Epidermal melanocyte (primary cell): ENCODE data around the gene SERINC1.

Source experiments
- DNase-seq: peaks from one replicate; pipeline ENCODE4 v3.0.0; 2011; ENCODE audit warnings: low spot score; ENCODE audit not compliant: insufficient read length

SERINC1 gene

DNA sequence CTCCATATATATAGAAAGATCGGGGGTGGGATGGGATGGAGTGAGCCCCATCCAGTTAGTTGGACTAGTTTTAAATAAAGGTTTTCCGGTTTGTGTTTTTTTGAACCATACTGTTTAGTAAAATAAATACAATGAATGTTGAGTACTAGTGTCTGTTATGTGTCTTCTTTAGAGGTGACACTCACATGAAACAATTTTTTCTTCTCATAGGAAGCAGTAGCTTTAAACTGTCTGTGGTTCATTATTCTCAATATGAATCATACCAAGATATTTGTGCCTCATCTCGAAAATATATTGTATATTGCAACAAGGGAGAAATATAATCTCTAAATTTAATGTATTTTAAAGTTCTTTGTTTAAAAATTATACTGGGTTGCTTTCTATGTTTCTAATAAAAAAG lies 38.8 kb downstream of the SERINC1 start:
- no peak for DNase-seq

DNA sequence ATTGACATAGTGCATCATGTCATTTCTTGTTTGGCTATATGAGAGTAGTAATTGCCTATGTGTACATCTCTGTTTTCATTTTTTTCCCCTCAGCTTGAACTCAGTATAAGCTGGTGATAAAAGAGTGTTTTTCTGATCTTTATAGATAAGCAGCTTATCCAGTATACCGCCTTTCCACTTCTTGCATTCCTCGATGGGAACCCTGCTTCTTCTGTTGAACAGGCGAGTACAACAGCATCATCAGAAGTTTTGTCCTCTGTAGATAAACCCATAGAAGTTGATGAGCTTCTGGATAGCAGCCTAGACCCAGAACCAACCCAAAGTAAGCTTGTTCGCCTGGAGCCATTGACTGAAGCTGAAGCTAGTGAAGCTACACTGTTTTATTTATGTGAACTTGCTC lies 39.8 kb downstream of the SERINC1 start:
- DNase-seq: no peak

DNA sequence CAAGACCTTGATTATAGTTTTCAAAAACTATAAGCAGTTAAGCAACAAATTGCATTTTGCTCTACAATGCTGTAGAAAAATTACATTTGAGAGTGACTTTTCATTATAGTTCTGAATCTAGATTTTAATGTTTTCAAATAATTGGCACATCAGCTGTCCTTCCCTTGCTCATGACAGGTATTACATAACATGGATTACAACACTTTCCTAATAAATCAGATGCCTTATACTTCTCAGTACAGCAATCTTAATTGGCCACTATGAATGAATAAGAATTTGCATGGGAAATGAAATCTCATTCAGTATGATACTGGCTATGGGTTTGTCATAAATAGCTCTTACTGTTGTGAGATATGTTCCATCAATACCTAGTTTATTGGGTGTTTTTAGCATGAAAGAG lies 42.3 kb downstream of the SERINC1 start:
- DNase-seq: no peak

DNA sequence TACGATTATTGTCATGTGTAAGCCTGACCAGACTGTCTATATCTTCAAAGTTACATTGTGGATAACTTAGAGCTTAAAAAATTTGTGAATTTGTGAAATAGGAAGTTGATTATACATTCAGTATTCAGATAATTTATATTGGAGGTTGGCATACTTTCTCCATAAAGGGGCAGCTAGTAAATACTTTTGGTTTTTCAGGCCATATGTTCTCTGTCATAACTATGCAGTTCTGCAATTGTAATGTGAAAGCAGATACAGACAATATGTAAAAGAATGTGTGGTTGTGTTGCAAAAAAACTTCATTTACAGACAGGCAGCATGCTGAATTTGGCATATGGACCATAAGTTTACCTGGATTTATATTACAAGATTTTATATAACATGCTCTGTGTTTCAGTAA lies 42.8 kb downstream of the SERINC1 start:
- no peak for DNase-seq

DNA sequence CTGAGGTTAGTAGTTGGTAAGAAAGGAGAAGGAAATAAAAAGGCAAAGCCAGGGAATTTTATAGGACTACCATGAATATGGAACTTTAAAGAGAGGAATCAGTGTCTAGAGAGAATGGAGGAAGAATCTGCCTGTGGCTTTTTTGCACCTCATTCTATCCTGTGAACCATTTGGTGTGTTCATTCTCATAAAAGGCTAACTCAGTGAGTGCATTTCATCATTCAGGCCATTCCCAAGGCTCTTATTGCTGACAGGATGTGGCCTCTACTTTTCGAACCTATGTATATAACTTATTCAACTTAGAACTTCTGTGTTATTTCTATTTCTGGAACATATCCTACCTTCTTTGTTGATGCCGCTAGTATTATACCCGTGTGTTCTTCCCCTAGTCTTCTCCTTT lies 45.0 kb downstream of the SERINC1 start:
- DNase-seq: no peak

DNA sequence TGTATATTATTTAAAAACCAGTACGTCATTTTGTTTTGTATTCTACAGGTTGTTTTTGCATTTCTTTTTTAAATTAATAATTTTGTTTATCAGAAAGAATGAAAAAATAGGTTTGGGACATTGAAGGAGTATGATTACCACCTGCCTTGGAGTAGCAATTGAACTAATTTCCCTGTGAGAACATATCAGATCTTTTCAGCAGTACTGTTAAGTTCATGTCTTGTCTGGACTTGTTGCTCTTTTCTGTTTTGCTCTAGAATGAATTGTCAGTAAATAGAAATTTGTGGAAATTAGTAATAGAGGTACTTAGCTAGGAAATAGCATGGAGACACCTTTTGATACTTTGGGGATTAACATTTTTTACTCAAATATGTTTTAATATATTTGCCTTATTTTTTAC lies 47.9 kb downstream of the SERINC1 start:
- DNase-seq: no peak

DNA sequence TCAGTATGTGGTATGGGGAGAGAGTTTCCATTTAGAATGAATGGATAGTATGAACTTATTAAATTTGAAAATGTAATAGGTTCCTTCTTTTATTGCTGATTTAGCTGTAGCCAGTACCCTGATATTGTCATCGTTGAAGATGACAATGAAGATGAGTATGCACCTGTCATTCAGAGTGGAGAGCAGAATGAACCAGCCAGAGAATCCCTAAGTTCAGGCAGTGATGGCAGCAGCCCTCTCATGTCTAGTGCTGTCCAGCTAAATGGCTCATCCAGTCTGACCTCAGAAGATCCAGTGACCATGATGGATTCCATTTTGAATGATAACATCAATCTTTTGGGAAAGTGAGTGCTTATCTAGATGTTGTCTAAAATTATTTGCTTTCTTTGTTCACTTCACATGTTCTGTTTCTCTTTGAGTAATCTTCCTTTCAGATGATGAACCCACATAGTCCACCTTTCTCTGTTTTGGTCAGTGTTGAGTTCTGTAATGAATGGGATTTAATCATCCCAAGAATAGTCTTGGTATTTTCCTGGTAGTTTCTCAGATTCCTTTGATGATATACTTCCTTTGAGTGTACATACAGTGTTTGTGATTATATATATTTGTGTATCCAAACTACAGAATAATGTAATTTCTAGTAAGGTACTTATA lies 48.9 kb downstream of the SERINC1 start:
- no peak for DNase-seq

DNA sequence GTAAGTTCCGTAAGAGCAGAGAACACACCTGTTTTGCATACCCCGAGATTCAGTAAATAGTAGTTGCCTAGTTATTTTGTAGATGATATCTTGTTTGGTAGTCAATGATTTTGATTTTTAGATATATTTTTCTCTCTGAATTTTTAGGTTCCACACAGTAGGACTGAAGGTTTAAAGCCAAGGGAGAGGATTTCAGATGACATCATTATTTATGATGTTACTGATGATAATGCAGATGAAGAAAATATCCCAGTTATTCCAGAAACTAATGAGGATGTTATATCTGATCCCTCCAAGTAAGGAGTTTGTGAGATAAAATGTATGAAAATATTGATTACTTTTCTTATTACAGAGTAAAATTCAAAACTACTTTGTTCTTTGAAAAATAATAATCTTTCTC lies 49.6 kb downstream of the SERINC1 start:
- no peak for DNase-seq

DNA sequence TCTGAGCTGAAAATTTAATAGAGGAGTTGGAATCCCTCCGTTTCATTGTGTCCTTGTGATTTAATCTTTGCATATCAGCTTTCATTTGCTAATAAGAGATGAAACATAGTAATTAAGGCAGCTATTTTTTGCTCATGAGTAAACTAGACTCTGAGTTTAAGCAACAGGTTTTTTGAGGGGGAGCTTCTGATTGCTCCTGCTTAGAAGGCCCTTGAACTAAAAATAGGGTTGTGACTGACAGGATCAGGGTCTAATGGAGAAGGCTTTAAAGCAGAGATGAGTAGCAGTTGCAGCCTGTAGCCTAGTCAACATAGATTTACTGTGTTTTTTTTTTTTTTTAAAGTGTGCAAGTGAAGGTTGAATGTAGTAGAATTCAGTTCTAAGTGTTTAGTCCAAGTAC lies 54.8 kb downstream of the SERINC1 start:
- no peak for DNase-seq

DNA sequence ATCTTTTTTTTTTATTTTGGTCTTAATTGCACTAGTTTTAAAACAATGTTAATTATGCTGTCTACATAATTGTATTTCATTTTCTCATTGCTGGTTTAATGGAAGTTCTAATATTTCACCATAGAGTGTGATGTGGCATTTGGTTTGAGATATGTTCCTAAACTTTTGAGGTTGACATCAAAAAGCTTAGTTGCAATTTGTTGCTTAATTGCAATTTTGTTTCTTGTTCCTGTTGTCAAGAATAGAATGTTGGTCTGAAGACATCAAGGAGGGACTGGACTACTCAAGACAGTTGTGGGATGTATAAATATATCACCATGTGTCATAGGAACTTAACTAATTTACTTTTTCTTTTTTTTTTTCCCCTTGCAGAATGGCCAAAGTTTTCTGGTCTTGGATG lies 59.6 kb downstream of the SERINC1 start:
- no peak for DNase-seq

DNA sequence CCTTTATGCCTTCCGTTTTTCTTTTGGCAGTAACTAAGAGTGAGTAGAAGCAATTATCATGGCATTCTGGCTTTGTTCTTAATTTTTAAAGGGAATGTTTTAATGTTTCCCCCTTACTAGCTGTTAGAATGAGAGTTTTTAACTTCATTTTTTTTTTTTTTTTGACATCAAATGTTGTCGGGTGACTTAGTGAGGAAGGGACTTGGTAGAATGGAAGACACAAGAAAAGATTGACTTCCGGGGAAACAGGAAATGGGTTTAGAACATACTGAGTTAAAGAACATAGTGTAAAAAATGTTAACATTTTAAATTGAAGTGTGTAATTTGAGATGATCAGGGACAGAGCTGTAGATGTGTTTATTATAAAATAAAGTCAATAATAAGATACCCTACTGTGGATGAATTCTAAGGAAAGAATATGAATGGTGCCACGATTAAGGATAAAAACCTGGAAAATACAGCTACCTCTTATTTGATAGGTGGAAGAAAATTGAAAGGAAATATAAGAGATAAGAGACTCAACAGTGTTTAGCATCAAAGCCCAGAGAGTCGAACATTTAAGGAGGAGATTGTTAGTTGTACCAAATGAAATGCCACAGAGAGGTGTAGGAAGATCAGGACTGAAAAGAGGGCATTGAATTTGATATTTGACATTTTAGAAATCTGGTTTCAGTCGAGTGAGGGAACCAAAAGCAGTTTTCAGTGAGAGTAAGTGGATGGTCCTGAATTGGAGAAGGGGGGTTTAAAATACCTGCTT lies 62.7 kb downstream of the SERINC1 start:
- DNase-seq: no peak

DNA sequence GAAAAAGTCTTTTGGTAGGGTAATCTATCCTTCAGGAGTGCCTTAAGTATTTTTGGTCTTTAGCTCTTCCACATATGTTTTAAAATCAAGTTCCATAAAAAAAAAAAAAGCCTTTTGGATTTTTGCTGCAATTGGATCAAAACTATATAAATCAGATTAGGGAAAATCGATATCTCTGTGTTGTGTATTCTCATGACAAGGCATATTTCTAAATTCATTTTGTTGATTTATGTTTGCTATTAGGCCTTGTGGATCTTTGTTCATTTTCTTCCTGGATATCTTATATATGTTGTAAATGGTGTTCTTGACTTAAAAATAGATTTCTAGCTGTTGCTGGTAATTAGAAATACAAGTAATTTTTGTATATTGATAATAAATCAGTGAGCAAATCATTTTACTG lies 63.4 kb downstream of the SERINC1 start:
- no peak for DNase-seq

DNA sequence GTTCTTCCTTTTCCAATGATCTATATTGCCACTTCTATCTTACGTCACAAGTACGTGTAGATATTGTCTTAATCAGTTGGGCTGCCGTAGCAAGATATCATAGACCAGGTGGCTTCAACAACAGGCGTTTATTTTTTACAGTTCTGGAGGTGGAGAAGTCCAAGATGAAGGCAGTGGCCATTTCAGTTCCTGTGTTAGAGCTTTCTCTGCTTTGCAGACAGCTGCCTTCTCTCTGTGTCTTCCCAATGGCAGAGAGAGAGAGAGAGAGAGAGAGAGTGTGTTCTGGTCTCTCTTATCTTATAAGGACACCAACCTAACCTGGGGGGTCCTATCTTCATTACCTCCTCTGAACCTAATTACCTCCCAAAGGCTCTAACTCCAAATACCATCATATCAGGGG lies 63.9 kb downstream of the SERINC1 start:
- no peak for DNase-seq

DNA sequence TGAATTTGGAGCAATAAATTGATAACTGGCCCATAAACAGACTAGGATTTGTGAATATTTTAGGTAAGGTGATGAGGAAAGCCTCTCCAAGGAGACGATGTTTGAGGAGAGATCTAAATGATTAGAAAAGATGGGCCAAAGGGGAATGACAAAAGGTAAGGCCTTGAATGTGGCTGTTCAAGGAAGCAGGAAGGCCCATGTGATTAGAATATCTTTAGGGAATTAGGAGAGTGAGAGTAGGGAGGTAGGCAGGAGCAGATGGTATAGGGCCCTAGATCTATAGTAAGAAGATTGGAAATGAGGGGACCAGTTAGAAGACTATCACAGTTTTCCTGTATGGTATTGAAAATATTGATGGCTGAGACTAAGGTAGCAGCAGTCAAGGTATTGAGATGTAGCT lies 65.4 kb downstream of the SERINC1 start:
- no peak for DNase-seq

DNA sequence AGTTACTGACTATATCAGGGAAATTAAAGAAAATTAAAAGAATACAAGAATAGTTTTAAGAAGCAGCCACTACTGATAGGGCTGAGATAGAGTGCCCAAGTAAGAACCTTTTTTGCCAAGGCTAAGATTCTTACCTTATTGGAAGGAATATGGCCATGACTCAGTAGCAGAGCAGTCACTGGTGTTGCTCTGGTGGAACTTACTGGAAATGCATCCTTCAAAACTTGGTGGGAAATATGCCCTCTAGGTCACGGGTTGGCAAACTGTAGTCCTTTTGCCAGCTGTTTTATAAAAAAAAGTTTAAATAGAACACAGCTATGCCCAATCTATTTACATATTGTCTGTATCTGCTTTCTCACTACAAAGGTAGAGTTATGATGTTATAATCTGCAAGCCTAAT lies 66.2 kb downstream of the SERINC1 start:
- no peak for DNase-seq

DNA sequence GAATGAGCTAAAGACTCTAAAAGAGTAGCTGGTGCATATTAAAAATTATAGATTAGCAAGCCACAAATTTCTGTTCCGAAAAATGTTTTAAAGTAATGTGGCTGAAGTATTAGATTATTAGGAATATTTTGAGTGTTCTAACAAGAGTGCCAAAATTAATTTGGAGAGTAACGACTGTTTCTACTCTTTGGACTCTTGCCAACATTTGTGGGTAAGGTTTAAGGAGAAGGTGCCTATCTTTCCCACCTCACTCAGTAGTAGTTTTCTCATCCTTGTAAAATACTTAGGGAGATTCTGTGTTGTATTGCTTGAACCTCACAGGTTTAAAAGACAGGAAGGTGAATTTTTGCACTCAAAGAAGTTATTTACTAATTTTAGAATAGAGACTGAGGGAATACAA lies 67.2 kb downstream of the SERINC1 start:
- no peak for DNase-seq

DNA sequence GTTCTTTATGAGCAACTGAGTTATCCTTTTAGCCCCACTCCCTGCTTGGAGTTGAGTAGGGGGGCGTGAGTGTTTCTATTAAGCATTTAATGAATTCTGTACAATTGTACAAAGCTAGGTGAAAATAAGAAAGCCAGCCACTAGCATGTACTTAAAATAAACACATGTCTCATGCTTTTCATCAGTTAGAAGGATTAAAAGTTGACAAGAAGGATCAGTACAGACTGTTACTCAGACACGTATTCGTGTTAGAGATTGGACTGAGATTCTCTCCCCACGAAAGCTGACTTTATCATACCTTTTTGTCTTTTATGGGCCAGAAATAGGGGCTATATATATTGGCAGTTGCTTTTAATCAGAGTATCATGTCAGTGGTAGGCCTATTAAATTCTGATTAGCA lies 70.5 kb downstream of the SERINC1 start:
- no peak for DNase-seq

DNA sequence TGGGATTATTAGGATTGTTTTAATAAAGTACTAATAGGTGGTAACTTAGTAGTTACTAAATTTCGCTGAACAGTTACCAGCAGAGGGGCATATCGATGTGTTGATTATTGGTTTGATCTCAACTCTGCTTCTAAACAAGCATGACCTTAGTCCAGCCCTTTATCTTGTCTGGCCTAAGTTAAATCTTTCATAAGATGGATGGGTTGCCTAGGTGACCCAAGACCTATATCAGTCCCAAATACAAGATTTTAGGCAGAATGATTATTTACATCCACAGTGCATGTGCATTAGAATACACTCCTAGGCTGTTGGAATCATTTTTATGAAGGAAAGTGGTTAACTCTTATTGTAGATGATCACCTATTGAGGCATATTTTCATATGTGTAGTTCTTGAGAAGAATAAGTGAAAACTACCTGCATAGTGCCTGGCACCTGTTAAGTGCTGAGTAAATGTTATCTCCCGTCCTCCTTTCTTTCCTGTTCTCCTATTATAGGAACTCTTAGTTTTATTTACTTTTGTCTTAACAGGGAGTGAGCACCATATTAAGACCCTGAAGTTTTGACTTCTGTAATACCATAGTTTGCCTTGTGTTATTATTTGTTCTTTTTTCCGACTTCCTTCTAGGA lies 71.0 kb downstream of the SERINC1 start:
- no peak for DNase-seq

DNA sequence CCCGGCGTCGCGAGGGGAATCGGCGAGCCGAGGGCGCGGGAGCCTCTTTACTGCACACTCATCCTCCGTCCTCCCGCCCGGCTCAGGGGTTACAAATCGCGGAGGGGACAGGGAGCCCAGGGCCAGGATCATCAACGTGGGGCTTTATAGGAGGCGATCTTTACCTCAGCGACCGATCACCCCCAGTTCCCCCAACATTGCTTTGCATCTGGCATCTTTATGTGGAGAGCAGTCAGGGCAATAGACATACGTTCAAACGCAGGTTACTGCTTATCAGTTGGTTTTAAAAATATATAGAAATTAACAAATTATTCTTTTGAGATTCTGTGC lies 71.5 kb downstream of the SERINC1 start:
- no peak for DNase-seq

DNA sequence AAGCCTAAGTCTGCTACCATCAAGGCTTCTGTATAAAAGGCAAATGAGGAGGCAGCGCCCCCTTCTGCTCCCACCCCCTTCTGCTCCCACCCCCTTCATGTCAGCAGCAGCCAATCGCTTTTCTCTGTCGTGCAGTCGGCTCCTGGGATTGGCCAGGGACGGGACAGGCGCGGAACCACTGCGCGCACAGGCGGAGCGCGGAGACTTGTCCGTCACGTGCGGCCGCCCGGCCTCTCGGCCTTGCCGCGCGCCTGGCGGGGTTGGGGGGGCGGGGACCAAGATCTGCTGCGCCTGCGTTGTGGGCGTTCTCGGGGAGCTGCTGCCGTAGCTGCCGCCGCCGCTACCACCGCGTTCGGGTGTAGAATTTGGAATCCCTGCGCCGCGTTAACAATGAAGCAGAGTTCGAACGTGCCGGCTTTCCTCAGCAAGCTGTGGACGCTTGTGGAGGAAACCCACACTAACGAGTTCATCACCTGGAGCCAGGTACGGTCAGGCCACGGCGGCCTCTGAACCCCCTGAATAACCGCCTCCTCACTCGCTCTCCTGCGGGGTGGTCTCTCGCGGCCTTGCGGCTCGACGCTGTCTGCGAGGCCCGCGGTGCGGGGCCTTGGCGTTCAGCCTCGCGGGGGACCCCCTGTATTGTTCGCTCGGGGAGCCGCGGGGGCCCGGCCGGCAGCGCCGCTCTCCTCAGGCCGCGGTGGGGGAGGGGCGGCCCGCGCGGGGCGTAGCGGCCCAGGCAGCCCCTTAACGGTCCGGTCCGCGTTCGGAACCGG lies 72.1 kb downstream of the SERINC1 start, which contains the start of gene HSF2:
HSF2 (plus strand) TSS at position 305 of the 773 bp plus-strand sequence; CDS start at position 391, 86 bp downstream.
- peak; percentile 87 for DNase-seq

DNA sequence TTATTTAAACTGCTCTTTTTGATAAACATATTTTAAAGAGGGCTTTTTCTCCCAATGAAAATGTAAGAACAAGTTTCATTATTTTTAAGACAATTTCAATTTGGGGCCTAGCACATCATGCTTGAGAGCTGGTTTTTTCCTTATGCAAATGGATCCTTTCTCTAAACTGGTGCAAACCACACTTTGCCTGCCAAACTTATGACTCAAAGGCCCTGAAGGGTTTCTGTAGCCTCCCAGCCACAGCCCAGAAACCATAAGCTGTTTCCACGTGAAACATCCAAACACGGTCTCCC lies 72.6 kb downstream of the SERINC1 start:
- DNase-seq: no peak

DNA sequence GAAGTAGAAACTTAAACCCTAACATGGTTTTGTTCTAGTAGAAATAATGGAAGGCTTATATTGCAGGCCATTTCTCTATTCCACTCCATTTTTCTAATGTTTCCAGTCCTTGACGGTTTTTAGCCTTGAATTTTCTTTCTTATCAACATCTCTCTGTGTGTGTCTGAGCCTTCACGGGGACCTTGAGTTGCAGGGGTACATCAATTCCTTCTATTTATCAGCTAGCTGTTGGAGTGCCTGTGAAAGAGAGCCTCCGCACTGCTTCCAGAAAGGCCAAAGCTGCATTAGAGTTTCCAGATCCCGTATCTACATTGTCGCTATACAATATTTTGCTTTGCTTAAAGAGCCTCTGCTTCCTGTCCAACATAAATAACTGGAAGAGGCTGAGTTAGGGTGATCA lies 77.6 kb downstream of the SERINC1 start:
- no peak for DNase-seq
